AG10803 (cell line): ENCODE results near the gene CCNY.

Experiments
- DNase-seq: peaks from one replicate; pipeline ENCODE4 v3.0.0; 2010; ENCODE audit warnings: low read depth
- H3K4me3 ChIP-seq: 2 replicates; pipeline ENCODE4 v1.5.1; 2011; ENCODE audit warnings: mild to moderate bottlenecking, low read length, control low read depth
- CTCF ChIP-seq: conservative IDR thresholded peaks from 2 replicates; pipeline ENCODE4 v1.5.1; 2011; ENCODE audit warnings: mild to moderate bottlenecking, low read length, control low read depth, inconsistent platforms

The CCNY gene

GRCh38 chr10:35336084-35336831 lies at the start of gene CCNY:
Gene CCNY (plus strand): TSS chr10:35336509. CDS start chr10:35337054, 545 bp downstream.
- DNase-seq, result peak; percentile 59
- H3K4me3 ChIP-seq, result peak within 1 kb of the TSS; percentile 80
- TF ChIP-seq CTCF, result no peak

DNA sequence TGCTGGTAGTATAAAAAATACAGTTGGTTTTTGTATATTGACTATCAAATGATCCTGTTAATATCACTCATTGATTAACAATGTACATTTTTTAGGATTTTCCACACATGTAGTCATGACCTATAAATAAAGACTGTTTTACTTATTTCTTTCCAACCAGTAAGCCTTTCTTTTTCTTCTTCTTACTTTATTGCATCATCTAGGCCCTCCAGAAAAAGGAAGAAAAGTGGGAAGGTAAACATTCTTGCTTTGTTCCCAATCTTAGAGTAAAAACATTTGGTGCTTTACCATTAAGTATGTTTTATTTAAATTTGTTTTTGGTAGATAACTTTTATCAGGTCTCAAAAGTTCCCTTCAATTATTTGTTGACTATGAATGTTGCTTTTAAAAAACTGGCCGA lies 47.1 kb upstream of the CCNY start:
- no peak for TF ChIP-seq CTCF
- DNase-seq, result no peak
- H3K4me3 ChIP-seq, result no peak overlapping the region

- no peak for DNase-seq
- no peak for TF ChIP-seq CTCF
- H3K4me3 ChIP-seq, result no peak overlapping the region
Measured at GRCh38 chr10:35294506-35294905, 41.8 kb upstream of the CCNY start.

DNA sequence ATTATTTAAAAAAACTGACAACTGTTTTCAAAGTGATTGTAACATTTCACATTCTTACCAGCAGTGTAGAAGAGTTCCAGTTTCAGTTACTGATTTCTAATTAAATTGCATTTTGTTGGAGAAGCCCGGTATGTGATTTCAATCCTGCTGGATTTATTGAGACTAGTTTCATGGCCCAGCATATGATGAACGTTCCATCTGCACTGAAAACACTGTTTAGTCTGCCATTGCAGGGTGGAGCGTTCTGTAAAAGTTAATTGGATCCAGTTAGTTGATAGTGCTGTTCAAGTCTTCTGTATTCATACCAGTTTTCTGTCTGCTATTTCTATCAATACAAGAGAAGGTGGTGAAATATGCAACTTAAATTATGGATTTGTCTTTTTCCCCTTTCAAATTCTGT lies 37.3 kb upstream of the CCNY start:
- H3K4me3 ChIP-seq, result no peak overlapping the region
- TF ChIP-seq CTCF, result no peak
- no peak for DNase-seq

GRCh38 chr10:35300063-35300699 lies 36.1 kb upstream of the CCNY start:
- peak; percentile 84 for DNase-seq
- no peak for TF ChIP-seq CTCF
- peak overlapping the region; percentile 12; the same call in 1 of the 2 replicates for H3K4me3 ChIP-seq

DNA sequence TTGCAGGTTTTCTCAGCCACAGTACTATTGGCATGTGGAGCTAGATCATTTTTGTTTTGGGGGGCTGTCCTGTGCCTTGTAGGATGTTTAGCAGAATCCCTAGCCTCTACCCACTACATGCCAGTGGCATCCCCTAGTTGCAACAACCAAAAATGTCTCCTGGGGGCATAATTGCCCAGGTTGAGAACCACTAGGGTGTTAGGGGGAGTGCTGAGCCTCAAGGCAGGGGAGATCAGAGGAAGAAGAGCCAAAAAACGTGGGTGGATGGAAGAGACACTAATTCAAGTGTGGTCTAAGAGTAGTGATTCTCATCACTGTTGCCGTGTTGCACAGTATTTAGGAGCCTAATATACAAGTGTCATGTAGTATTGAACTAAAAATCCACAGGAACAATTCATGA lies 31.7 kb upstream of the CCNY start:
- no peak for DNase-seq
- no peak for TF ChIP-seq CTCF
- no peak overlapping the region for H3K4me3 ChIP-seq

DNA sequence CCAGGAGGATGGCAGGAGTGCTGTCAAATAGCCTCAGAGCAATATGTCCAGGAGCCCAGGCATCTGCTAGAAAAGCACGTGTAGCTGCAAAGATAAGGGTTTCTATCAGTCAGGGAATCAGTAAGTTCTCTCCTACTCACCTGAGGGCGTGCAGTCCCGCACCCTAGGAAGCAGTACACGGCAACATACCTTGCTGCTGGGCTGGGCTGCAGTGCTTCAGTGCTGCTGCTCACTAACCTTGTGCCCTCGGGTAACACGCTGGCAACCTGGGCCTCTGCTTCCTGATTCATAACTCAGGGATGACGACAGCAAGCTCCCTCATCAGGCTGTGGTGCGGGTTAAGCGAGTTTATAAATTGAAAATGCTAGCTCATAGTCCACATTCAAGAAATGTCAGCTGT lies 29.5 kb upstream of the CCNY start:
- TF ChIP-seq CTCF, result no peak
- DNase-seq, result peak; percentile 28
- H3K4me3 ChIP-seq, result no peak overlapping the region
